Measurements from ENCODE around the gene TNRC6A. TPM values are rescaled to one million over a fixed set of nuclear protein-coding genes. Genes with fewer than 3 reads are reported as not detected.
A peak's percentile ranks its signal among the peaks of the same experiment; 100 is the strongest.

Gene TNRC6A
- total and polyA plus RNA-seq, 12 donors = 32.0 to 83.3 (median 54.0) TPM

- H3K9me3 ChIP-seq (replicated peaks in 1 of 3) = no peaks in the 10 kb centered on the region
- H3K4me3 ChIP-seq = no peak overlapping the region
- intact Hi-C loops (cut with DNase I) = no loop called here
- 36 to 52% (median 41%) methylated on average over 7 of the region's 7 CpGs for WGBS, 4 donors
- peak in 6 of 7 donors; percentile 50 to 84 (median 57) for DNase-seq
- no peaks in the 10 kb centered on the region for H3K27me3 ChIP-seq
- no peaks in the 10 kb centered on the region for H3K36me3 ChIP-seq (replicated peaks in 1 of 2)
- TF ChIP-seq POLR2A (IDR thresholded peaks at IDR 0.05) (no peak), CTCF (IDR thresholded peaks at IDR 0.05) (peak; percentile 58 to 81 (median 68))
- peaks cover 0 to 11% of the 10 kb centered on the region in 2 donors for H3K4me1 ChIP-seq (replicated peaks in 1 of 2)
- H3K27ac ChIP-seq = no peak overlapping the region
These were observed 40.3 kb upstream of the TNRC6A start for GRCh38 chr16:24689128-24689527.

- H3K9me3 ChIP-seq (replicated peaks in 1 of 3) = no peaks in the 10 kb centered on the region
- no peaks in the 10 kb centered on the region for H3K27me3 ChIP-seq
- no peak for TF ChIP-seq POLR2A (IDR thresholded peaks at IDR 0.05)
- no peak for TF ChIP-seq CTCF (IDR thresholded peaks at IDR 0.05)
- no peak for DNase-seq
- no peaks in the 10 kb centered on the region for H3K36me3 ChIP-seq (replicated peaks in 1 of 2)
- no peaks in the 10 kb centered on the region for H3K4me1 ChIP-seq (replicated peaks in 1 of 2)
- intact Hi-C loops (cut with DNase I) = loop anchor here (10.0 kb wide), 2 partner anchors 108 to 118 kb away; no protein-coding TSS in a partner anchor
- no peak overlapping the region for H3K27ac ChIP-seq
- 61 to 68% (median 64%) methylated on average over 7 of the region's 7 CpGs for WGBS, 4 donors
- H3K4me3 ChIP-seq = no peak overlapping the region
These were observed 36.6 kb upstream of the TNRC6A start for GRCh38 chr16:24692854-24693253.

GRCh38 chr16:24694931-24695330, 34.5 kb upstream of the TNRC6A start:
- H3K9me3 ChIP-seq (replicated peaks in 1 of 3) = no peaks in the 10 kb centered on the region
- no peak overlapping the region for H3K27ac ChIP-seq
- H3K4me1 ChIP-seq (replicated peaks in 1 of 2) = no peaks in the 10 kb centered on the region
- no peaks in the 10 kb centered on the region for H3K36me3 ChIP-seq (replicated peaks in 1 of 2)
- DNase-seq = no peak
- 36 to 49% (median 47%) methylated on average over 5 of the region's 5 CpGs for WGBS, 4 donors
- H3K27me3 ChIP-seq = no peaks in the 10 kb centered on the region
- TF ChIP-seq CTCF (IDR thresholded peaks at IDR 0.05) (no peak), POLR2A (IDR thresholded peaks at IDR 0.05) (no peak)
- H3K4me3 ChIP-seq = no peak overlapping the region
- intact Hi-C loops (cut with DNase I) = loop anchor here (10.0 kb wide), 2 partner anchors 110 to 120 kb away; no protein-coding TSS in a partner anchor

- DNase-seq = no peak
- intact Hi-C loops (cut with DNase I) = loop anchor here (10.0 kb wide), 2 partner anchors 112 to 122 kb away; no protein-coding TSS in a partner anchor
- Histone ChIP-seq H3K27ac (no peak overlapping the region), H3K4me1 (replicated peaks in 1 of 2) (peaks cover 8 to 11% of the 10 kb centered on the region in 2 donors), H3K4me3 (no peak overlapping the region), H3K27me3 (no peaks in the 10 kb centered on the region), H3K36me3 (replicated peaks in 1 of 2) (no peaks in the 10 kb centered on the region), H3K9me3 (replicated peaks in 1 of 3) (no peaks in the 10 kb centered on the region)
- 55 to 90% (median 85%) methylated on average over 4 to 5 of the region's 5 CpGs for WGBS, 4 donors
- no peak for TF ChIP-seq CTCF (IDR thresholded peaks at IDR 0.05)
- no peak for TF ChIP-seq POLR2A (IDR thresholded peaks at IDR 0.05)
These were observed 32.8 kb upstream of the TNRC6A start for GRCh38 chr16:24696699-24697098.

Measured in adrenal gland (tissue), 12 donors.